ENCODE measurements around the gene PCDHA6.
"Not testable (repeated sequence)": the region's sequence is repeated elsewhere in the genome, so short reads cannot be mapped to it uniquely, and the experiment has no call there.

PCDHA6 gene

GRCh38 chr5:140827704-140828361 lies at the start of gene PCDHA6:
PCDHA6 (plus strand) TSS chr5:140827960; CDS start chr5:140828092, 132 bp downstream.
- no peak for DNase-seq (ENCODE audit: low spot score)

GRCh38 chr5:140780512-140780911 lies 47.2 kb upstream of the PCDHA6 start:
- DNase-seq (ENCODE audit: low spot score), result no peak

- DNase-seq (ENCODE audit: low spot score), result no peak
These were observed 41.7 kb upstream of the PCDHA6 start, which contains the start of gene PCDHA1 for GRCh38 chr5:140785905-140786686. PCDHA1 (plus strand) TSS chr5:140786140.

GRCh38 chr5:140787422-140787821 lies 40.3 kb upstream of the PCDHA6 start:
- not testable (repeated sequence) for DNase-seq (ENCODE audit: low spot score)

GRCh38 chr5:140787849-140788504 lies 39.8 kb upstream of the PCDHA6 start:
- not testable (repeated sequence) for DNase-seq (ENCODE audit: low spot score)

- no peak for DNase-seq (ENCODE audit: low spot score)
These were observed 36.7 kb upstream of the PCDHA6 start for GRCh38 chr5:140791089-140791488.

- no peak for DNase-seq (ENCODE audit: low spot score)
These were observed 33.0 kb upstream of the PCDHA6 start, which contains the start of gene PCDHA2 for GRCh38 chr5:140794595-140795258. PCDHA2 (plus strand) TSS chr5:140794852.

- DNase-seq (ENCODE audit: low spot score), result peak; percentile 17
These were observed 32.5 kb upstream of the PCDHA6 start for GRCh38 chr5:140795259-140795641.

- DNase-seq (ENCODE audit: low spot score), result not testable (repeated sequence)
These were observed 31.6 kb upstream of the PCDHA6 start for GRCh38 chr5:140796072-140796717.

GRCh38 chr5:140796718-140797095 lies 31.1 kb upstream of the PCDHA6 start:
- no peak for DNase-seq (ENCODE audit: low spot score)

- no peak for DNase-seq (ENCODE audit: low spot score)
These were observed 26.8 kb upstream of the PCDHA6 start, which contains the start of gene PCDHA3 for GRCh38 chr5:140800816-140801493. PCDHA3 (plus strand) TSS chr5:140801057.

GRCh38 chr5:140801494-140801841 lies 26.3 kb upstream of the PCDHA6 start:
- DNase-seq (ENCODE audit: low spot score), result peak; percentile 10

GRCh38 chr5:140802381-140802780 lies 25.4 kb upstream of the PCDHA6 start:
- not testable (repeated sequence) for DNase-seq (ENCODE audit: low spot score)

- no peak for DNase-seq (ENCODE audit: low spot score)
These were observed 24.9 kb upstream of the PCDHA6 start for GRCh38 chr5:140802781-140803271.

- no peak for DNase-seq (ENCODE audit: low spot score)
These were observed 20.7 kb upstream of the PCDHA6 start, which contains the start of gene PCDHA4 for GRCh38 chr5:140806834-140807775. PCDHA4 (plus strand) TSS chr5:140807068.

GRCh38 chr5:140808241-140808888 lies 19.4 kb upstream of the PCDHA6 start:
- not testable (repeated sequence) for DNase-seq (ENCODE audit: low spot score)

- no peak for DNase-seq (ENCODE audit: low spot score)
These were observed 18.9 kb upstream of the PCDHA6 start for GRCh38 chr5:140808889-140809291.

- no peak for DNase-seq (ENCODE audit: low spot score)
These were observed 6.1 kb upstream of the PCDHA6 start, which contains the start of gene PCDHA5 for GRCh38 chr5:140821375-140822280. PCDHA5 (plus strand) TSS chr5:140821613.
